ENCODE data around the gene PLAU. TPM values are rescaled to one million over a fixed set of nuclear protein-coding genes. Genes with fewer than 3 reads are reported as not detected.
"Not testable (repeated sequence)": the region's sequence is repeated elsewhere in the genome, so short reads cannot be mapped to it uniquely, and the experiment has no call there.

The PLAU gene
- total RNA-seq, 1 donor from 2014 or later: 0.38 TPM

DNA sequence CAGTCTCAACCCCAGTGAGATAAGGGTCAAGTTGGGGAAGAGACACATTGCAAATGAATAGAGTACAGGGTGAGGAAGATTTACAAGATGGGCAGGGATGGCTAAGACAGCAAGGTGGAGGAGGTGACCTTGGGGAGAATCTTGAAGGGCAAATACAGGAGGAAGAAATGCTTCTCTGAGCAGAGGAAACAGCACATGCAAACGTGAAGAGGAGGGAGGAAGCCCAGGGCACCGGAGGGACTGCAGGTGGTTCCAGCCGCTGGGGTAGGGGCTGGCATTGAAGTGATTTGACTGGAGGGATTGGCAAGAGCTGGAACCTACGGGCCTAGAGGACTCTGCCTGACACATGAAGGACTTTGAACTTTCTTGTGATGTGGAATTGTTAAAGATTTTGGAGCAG lies 14.6 kb downstream of the PLAU start:
- no peak overlapping the region for H3K4me3 Mint-ChIP-seq (ENCODE audit: low read depth)
- TF ChIP-seq, protein P1, sequence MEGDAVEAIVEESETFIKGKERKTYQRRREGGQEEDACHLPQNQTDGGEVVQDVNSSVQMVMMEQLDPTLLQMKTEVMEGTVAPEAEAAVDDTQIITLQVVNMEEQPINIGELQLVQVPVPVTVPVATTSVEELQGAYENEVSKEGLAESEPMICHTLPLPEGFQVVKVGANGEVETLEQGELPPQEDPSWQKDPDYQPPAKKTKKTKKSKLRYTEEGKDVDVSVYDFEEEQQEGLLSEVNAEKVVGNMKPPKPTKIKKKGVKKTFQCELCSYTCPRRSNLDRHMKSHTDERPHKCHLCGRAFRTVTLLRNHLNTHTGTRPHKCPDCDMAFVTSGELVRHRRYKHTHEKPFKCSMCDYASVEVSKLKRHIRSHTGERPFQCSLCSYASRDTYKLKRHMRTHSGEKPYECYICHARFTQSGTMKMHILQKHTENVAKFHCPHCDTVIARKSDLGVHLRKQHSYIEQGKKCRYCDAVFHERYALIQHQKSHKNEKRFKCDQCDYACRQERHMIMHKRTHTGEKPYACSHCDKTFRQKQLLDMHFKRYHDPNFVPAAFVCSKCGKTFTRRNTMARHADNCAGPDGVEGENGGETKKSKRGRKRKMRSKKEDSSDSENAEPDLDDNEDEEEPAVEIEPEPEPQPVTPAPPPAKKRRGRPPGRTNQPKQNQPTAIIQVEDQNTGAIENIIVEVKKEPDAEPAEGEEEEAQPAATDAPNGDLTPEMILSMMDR (IDR thresholded peaks at IDR 0.05; ENCODE audit: unreplicated experiment): no peak
- no peaks in the 10 kb centered on the region for H3K9me3 Mint-ChIP-seq (ENCODE audit: low read depth)
- no peak for DNase-seq (ENCODE audit: low spot score, unreplicated experiment)
- no peak overlapping the region for H3K27ac Mint-ChIP-seq
- H3K27me3 Mint-ChIP-seq: peaks cover 11% of the 10 kb centered on the region
- no peaks in the 10 kb centered on the region for H3K36me3 Mint-ChIP-seq (ENCODE audit: insufficient read depth)
- H3K4me1 Mint-ChIP-seq (ENCODE audit: low read depth): peaks cover 10% of the 10 kb centered on the region

DNA sequence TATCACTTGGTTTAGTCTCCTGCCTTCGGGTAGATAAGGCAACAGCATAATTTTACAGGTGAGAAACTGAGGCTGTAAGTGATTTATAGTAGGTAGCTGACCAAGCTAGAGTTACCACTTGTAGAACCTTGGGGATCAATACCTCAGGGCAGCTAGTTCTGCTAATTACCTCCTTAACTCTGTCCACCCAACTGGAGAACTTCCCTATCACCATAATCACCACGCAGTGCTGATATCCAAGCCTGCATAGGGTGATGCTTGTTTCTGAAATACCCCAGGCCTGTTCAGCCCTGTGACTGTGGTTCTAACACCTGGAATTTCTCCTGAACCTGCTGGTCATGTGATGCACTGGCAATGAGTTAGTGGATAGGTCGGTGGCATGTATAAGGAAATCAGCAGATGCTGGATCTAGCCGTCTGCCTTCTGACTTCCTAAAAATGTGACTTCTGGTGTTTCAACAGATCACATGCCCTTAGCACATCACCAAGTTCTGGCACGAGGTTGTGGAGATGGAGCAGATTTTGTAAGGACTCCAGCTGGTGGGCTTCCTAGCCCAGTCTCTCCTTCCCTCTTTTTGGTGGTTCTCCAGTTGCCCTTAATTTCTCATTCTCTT lies 15.3 kb downstream of the PLAU start:
- H3K9me3 Mint-ChIP-seq (ENCODE audit: low read depth): no peaks in the 10 kb centered on the region

DNA sequence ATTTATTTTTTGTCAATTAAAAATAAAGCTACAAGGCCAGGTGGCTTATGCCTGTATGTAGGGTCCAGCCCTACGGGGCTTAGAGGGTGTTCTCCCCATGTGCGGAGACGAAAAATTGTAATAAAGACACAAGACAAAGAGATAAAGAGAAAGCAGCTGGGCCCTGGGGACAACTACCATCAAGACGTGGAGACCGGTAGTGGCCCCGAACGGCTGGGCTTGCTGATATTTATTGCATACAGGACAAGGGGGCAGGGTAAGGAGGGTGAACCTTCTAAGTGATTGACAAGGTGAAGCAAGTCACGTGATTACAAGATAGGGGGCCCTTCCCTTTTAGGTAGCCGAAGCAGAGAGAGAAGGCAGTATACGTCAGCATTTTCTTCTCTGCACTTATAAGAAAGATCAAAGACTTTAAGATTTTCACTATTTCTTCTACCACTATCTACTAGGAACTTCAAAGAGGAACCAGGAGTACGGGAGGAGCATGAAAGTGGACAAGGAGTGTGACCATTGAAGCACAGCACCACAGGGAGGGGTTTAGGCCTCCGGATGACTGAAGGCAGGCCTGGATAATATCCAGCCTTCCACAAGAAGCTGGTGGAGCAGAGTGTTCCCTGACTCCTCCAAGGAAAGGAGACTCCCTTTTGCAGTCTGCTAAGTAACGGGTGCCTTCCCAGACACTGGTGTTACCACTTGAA lies 19.8 kb downstream of the PLAU start:
- not testable (repeated sequence) for H3K27ac Mint-ChIP-seq; H3K9me3 Mint-ChIP-seq (ENCODE audit: low read depth); H3K4me3 Mint-ChIP-seq (ENCODE audit: low read depth); DNase-seq (ENCODE audit: low spot score, unreplicated experiment); H3K36me3 Mint-ChIP-seq (ENCODE audit: insufficient read depth)
- H3K4me1 Mint-ChIP-seq (ENCODE audit: low read depth): peaks cover 14% of the 10 kb centered on the region
- H3K27me3 Mint-ChIP-seq: peaks cover 13% of the 10 kb centered on the region

More for the DNA sequence above, 15.3 kb downstream of the PLAU start:
- TF ChIP-seq, protein P1 (IDR thresholded peaks at IDR 0.05; ENCODE audit: unreplicated experiment): no peak
- H3K36me3 Mint-ChIP-seq (ENCODE audit: insufficient read depth): no peaks in the 10 kb centered on the region
- peaks cover 11% of the 10 kb centered on the region for H3K27me3 Mint-ChIP-seq
- DNase-seq (ENCODE audit: low spot score, unreplicated experiment): no peak
- no peak overlapping the region for H3K27ac Mint-ChIP-seq
- peaks cover 12% of the 10 kb centered on the region for H3K4me1 Mint-ChIP-seq (ENCODE audit: low read depth)
- H3K4me3 Mint-ChIP-seq (ENCODE audit: low read depth): no peak overlapping the region

DNA sequence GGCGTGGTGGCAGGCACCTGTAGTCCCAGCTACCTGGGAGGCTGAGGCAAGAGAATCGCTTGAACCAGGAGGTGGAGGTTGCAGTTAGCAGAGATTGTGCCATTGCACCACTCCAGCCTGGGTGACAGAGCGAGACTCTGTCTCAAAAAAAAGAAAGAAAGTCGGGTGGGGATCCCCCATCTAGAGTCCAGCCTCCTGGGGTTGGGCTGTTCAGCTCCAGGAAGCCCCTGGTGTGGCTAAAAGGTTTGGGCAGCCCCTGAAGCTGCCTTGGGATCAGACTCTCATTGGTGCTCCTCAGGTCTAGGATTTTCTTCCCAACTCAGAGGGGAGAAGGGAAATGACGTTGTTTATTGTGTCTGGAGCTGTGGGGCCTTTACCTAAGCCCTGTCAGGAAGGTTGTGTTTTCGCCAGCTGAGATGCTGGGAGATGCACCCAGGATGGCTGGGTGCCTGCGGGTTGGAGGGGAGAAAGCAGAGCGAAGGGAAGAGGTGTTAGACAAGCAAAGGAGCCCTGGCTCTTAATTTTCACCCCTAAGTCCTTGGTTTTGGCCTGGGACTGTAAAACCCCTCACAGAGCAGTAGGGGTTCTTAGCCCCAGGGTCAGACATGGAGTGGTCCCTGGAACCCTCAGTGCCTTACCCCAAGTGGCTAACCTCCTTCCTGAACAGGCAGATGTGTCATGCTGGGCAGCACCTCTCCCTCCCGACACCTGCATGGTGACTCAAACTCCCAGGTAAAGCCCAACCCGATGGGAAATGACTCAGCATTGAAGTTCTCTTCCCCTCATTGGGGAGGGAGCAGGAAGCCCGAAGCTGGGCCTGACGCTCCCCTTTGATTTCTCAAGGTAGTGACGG lies 21.1 kb downstream of the PLAU start:
- no peak for DNase-seq (ENCODE audit: low spot score, unreplicated experiment)
- Mint-ChIP-seq H3K4me3 (ENCODE audit: low read depth) (no peak overlapping the region), H3K4me1 (ENCODE audit: low read depth) (peaks cover 13% of the 10 kb centered on the region), H3K9me3 (ENCODE audit: low read depth) (no peaks in the 10 kb centered on the region), H3K27ac (no peak overlapping the region), H3K27me3 (peaks cover 18% of the 10 kb centered on the region), H3K36me3 (ENCODE audit: insufficient read depth) (no peaks in the 10 kb centered on the region)
- TF ChIP-seq, protein P1 (IDR thresholded peaks at IDR 0.05; ENCODE audit: unreplicated experiment): no peak

DNA sequence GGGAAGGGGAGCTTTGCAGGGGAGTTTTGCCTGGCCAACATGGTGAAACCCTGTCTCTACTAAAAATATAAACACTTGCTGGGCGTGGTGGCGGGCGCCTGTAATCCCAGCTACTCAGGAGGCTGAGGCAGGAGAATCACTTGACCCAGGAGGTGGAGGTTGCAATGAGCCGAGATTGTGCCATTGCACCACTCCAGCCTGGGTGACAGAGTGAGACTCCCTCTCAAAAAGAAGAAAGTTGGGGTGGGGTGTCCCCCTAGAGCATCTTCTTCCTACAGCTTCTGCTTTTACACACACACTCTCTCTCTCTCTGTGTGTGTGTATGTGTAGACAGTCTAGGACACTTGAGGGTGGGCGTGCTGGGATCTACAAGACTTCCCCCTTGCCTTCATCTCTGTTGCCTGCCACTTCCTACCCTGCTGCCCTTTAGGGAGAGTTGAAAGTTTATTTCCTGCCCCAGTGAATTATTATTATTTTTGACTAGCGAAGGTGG lies 21.7 kb downstream of the PLAU start:
- no peaks in the 10 kb centered on the region for H3K36me3 Mint-ChIP-seq (ENCODE audit: insufficient read depth)
- H3K9me3 Mint-ChIP-seq (ENCODE audit: low read depth): no peaks in the 10 kb centered on the region
- no peak overlapping the region for H3K27ac Mint-ChIP-seq
- peaks cover 24% of the 10 kb centered on the region for H3K27me3 Mint-ChIP-seq
- peaks cover 13% of the 10 kb centered on the region for H3K4me1 Mint-ChIP-seq (ENCODE audit: low read depth)
- H3K4me3 Mint-ChIP-seq (ENCODE audit: low read depth): no peak overlapping the region
- TF ChIP-seq, protein P1 (IDR thresholded peaks at IDR 0.05; ENCODE audit: unreplicated experiment): no peak
- no peak for DNase-seq (ENCODE audit: low spot score, unreplicated experiment)
